A549 (cell line): ENCODE measurements around the gene TRAM2. TPM values are rescaled to one million over a fixed set of nuclear protein-coding genes. Genes with fewer than 3 reads are reported as not detected.

Experiments used
- ATAC-seq, 2 experiments: fragments of 200-7000 bp in 1 of 2; fragments of >200 bp in 1 of 2; cut with Nextera tagmentation in 1 of 2; cut with Tn5 transposase in 1 of 2; 3 replicates each; pipeline versions ENCODE4 v1.8.0 to v1.9.1; 2018 to 2020; ENCODE audit warnings: mild to moderate bottlenecking in 1 of 2, moderate library complexity in 1 of 2
- CTCF ChIA-PET: fragments of 300-600 bp; sonication (Branson Sonifier 250); formaldehyde crosslinking; extraction: SDS; loops from one replicate; lab custom pipeline; 2021; ENCODE audit warnings: antibody characterized with exemption, inconsistent platforms; lab: Yijun Ruan, JAX
- POLR2A ChIA-PET: fragments of 350-600 bp; formaldehyde crosslinking; extraction: SDS; loops from one replicate; lab custom pipeline; 2021; ENCODE audit warnings: antibody characterized with exemption, inconsistent platforms; lab: Yijun Ruan, JAX
- DNase-seq, 2 experiments: peaks; one replicate each; pipeline versions ENCODE4 v3.0.0 to v3.0.0-alpha.2; 2011 to 2016; ENCODE audit warnings: low read depth in 1 of 2, low spot score in 1 of 2
- FAIRE-seq: peaks from 2 replicates; lab custom pipeline; 2011; peaks lifted over from hg19 to GRCh38; lab: Jason Lieb, UNC
- H3K27ac ChIP-seq, 2 experiments: fragments of >200 bp; sonication (Bioruptor Twin); formaldehyde crosslinking; 3 replicates each; pipeline ENCODE4 v1.5.1; 2016 to 2017
- H3K4me1 ChIP-seq: fragments of >200 bp; sonication (Bioruptor Twin); formaldehyde crosslinking; 3 replicates; pipeline ENCODE4 v1.6.1; 2016
- H3K4me2 ChIP-seq: fragments of >200 bp; sonication (Bioruptor Twin); formaldehyde crosslinking; 3 replicates; pipeline ENCODE4 v1.6.1; 2016
- H3K4me3 ChIP-seq: fragments of >200 bp; sonication (Bioruptor Twin); formaldehyde crosslinking; 3 replicates; pipeline ENCODE4 v1.5.1; 2016
- H3K9me3 ChIP-seq: fragments of >200 bp; sonication (Bioruptor Twin); formaldehyde crosslinking; 3 replicates; pipeline ENCODE4 v1.6.1; 2016
- CEBPB ChIP-seq, 2 experiments: fragments of >200 bp in 1 of 2; sonication (Bioruptor Twin) in 1 of 2; formaldehyde crosslinking in 1 of 2; IDR thresholded peaks; 2 replicates each; pipeline ENCODE4 v1.6.1; 2012 to 2016
- CTCF ChIP-seq: fragments of >200 bp; sonication (Bioruptor Twin); formaldehyde crosslinking; IDR thresholded peaks from 3 replicates; pipeline ENCODE4 v1.5.1; 2016
- E2F6 ChIP-seq: IDR thresholded peaks from 2 replicates; pipeline ENCODE4 v1.6.1; 2012; ENCODE audit warnings: low read depth, borderline replicate concordance
- ELK1 ChIP-seq: fragments of 150-350 bp; IDR thresholded peaks from 2 replicates; pipeline ENCODE4 v1.6.1; 2014; ENCODE audit warnings: low read depth, mild to moderate bottlenecking, low read length
- EP300 ChIP-seq, 2 experiments: fragments of >200 bp; sonication (Bioruptor Twin); formaldehyde crosslinking; IDR thresholded peaks; 2 replicates in 1 of 2; 3 replicates in 1 of 2; pipeline ENCODE4 v1.6.1; 2016 to 2017
- FOSB ChIP-seq: fragments of 250-450 bp; sonication (Bioruptor Pico); IDR thresholded peaks from 2 replicates; pipeline ENCODE4 v1.5.0; 2020; ENCODE audit warnings: mild to moderate bottlenecking, moderate library complexity
- FOSL2 ChIP-seq, 2 experiments: fragments of 450-650 bp in 1 of 2; fragments of >200 bp in 1 of 2; sonication (Bioruptor Twin) in 1 of 2; formaldehyde crosslinking; IDR thresholded peaks; 2 replicates each; pipeline versions ENCODE4 v1.5.0 to v1.6.1; 2016 to 2020; ENCODE audit warnings: mild to moderate bottlenecking in 1 of 2, moderate library complexity in 1 of 2
- GATA3 ChIP-seq: IDR thresholded peaks from 2 replicates; pipeline ENCODE4 v1.6.1; 2012; ENCODE audit warnings: borderline replicate concordance
- HOXA7 ChIP-seq: fragments of 250-450 bp; sonication (Bioruptor Pico); IDR thresholded peaks from 2 replicates; pipeline ENCODE4 v1.5.0; 2020; ENCODE audit warnings: mild to moderate bottlenecking, moderate library complexity
- HOXB5 ChIP-seq: fragments of 250-450 bp; sonication (Bioruptor Pico); IDR thresholded peaks from 2 replicates; pipeline ENCODE4 v1.5.0; 2020; ENCODE audit warnings: mild to moderate bottlenecking, moderate library complexity
- JUNB ChIP-seq: fragments of >200 bp; sonication (Bioruptor Twin); formaldehyde crosslinking; IDR thresholded peaks from 2 replicates; pipeline ENCODE4 v1.6.1; 2016
- KDM1A ChIP-seq: fragments of 200-600 bp; sonication (generic); IDR thresholded peaks from 2 replicates; pipeline ENCODE4 v1.6.1; 2016; ENCODE audit warnings: low read depth, mild to moderate bottlenecking
- KDM5A ChIP-seq: fragments of 200-600 bp; sonication (generic); IDR thresholded peaks from 2 replicates; pipeline ENCODE4 v1.6.1; 2016; ENCODE audit warnings: antibody characterized with exemption, mild to moderate bottlenecking
- MAFK ChIP-seq: fragments of 450-650 bp; IDR thresholded peaks from 2 replicates; pipeline ENCODE4 v1.6.1; 2014; ENCODE audit not compliant: partially characterized antibody
- NR3C1 ChIP-seq: fragments of >200 bp; sonication (Bioruptor Twin); formaldehyde crosslinking; IDR thresholded peaks from 3 replicates; pipeline ENCODE4 v1.6.1; 2017
- PHF8 ChIP-seq: fragments of 200-600 bp; sonication (generic); IDR thresholded peaks from 2 replicates; pipeline ENCODE4 v1.6.1; 2016; ENCODE audit warnings: low read depth, mild to moderate bottlenecking, antibody characterized with exemption, moderate library complexity, borderline replicate concordance
- POLR2A ChIP-seq: IDR thresholded peaks from 2 replicates; pipeline ENCODE4 v1.6.1; 2012; ENCODE audit warnings: mild to moderate bottlenecking, low read length
- REST ChIP-seq: fragments of 200-600 bp; sonication (generic); IDR thresholded peaks from 2 replicates; pipeline ENCODE4 v1.6.1; 2016; ENCODE audit warnings: antibody characterized with exemption, mild to moderate bottlenecking, moderate library complexity
- RFX5 ChIP-seq: fragments of 450-650 bp; IDR thresholded peaks from 2 replicates; pipeline ENCODE4 v1.7.1; 2014; ENCODE audit warnings: antibody characterized with exemption, mild to moderate bottlenecking, moderate library complexity
- TFCP2L1 ChIP-seq: fragments of 250-450 bp; sonication (Bioruptor Pico); IDR thresholded peaks from 2 replicates; pipeline ENCODE4 v1.5.0; 2021; ENCODE audit warnings: mild to moderate bottlenecking
- ZNF302 ChIP-seq: fragments of 250-450 bp; sonication (Bioruptor Pico); IDR thresholded peaks from 2 replicates; pipeline ENCODE4 v1.9.0; 2021; ENCODE audit warnings: inconsistent platforms, mild to moderate bottlenecking, moderate library complexity
- WGBS: methylation state at CpG from one replicate; pipeline ENCODE4 v1.1.6; 2017; ENCODE audit errors: missing lambda C conversion rate; 5-methylcytosine and 5-hydroxymethylcytosine counted together
- polyA plus RNA-seq, 4 experiments: library from polyadenylated mRNA; depleted of rRNA in 3 of 4; stranded (reverse); fragments of >200 nt; fragmentation: RNase III in 1 of 4; extraction: RNeasy Plus Mini Kit Qiagen cat#74134 plus additional on column Dnase treatment in 1 of 4; gene quantifications; 2 replicates in 3 of 4; 3 replicates in 1 of 4; pipeline ENCODE4 v1.2.3, GENCODE V29; 2011 to 2017

The TRAM2 gene
- polyA plus RNA-seq, 2 of the 4 experiments (the other 2 are of a cell fraction), result 16.4 to 25.4 TPM

- POLR2A ChIA-PET, result no interaction called here
These were observed 44.8 kb upstream of the TRAM2 start for GRCh38 chr6:52621631-52622030.

GRCh38 chr6:52620906-52621190 lies 44.0 kb upstream of the TRAM2 start:
- no peak overlapping the region for H3K27ac ChIP-seq
- TF ChIP-seq MAFK, result no peak
- TF ChIP-seq KDM1A, result no peak
- TF ChIP-seq HOXA7 (CRISPR knock-in tag), result no peak
- TF ChIP-seq JUNB, result no peak
- H3K9me3 ChIP-seq, result no peaks in the 10 kb centered on the region
- no peak overlapping the region for H3K4me2 ChIP-seq
- ChIA-PET POLR2A (no interaction called here), CTCF (no interaction called here)
- no peak overlapping the region for H3K4me3 ChIP-seq
- FAIRE-seq (no peak), DNase-seq (no peak), ATAC-seq (no peak)
- no peaks in the 10 kb centered on the region for H3K4me1 ChIP-seq

More at GRCh38 chr6:52621631-52622030, 44.8 kb upstream of the TRAM2 start:
- CTCF ChIA-PET, result no interaction called here
- FAIRE-seq, result no peak
- Histone ChIP-seq H3K4me1 (no peaks in the 10 kb centered on the region), H3K4me3 (no peak overlapping the region), H3K9me3 (no peaks in the 10 kb centered on the region), H3K27ac (no peak overlapping the region), H3K4me2 (no peak overlapping the region)
- DNase-seq, result no peak
- no peak for ATAC-seq
- 7% methylated on average over 1 of the region's 1 CpG for WGBS
- TF ChIP-seq FOSB (CRISPR knock-in tag) (no peak), CEBPB (IDR thresholded peaks at IDR 0.05) (no peak), NR3C1 (no peak), EP300 (IDR thresholded peaks at IDR 0.05) (no peak), KDM5A (no peak), RFX5 (no peak), GATA3 (no peak), TFCP2L1 (CRISPR knock-in tag) (no peak), PHF8 (no peak), ZNF302 (CRISPR knock-in tag) (no peak), ELK1 (no peak), FOSL2 (IDR thresholded peaks at IDR 0.05) (no peak), FOSL2 (CRISPR knock-in tag; IDR thresholded peaks at IDR 0.05) (no peak), REST (no peak), CTCF (no peak), POLR2A (no peak), HOXB5 (no peak), JUNB (no peak), E2F6 (no peak)
